GM23338 (cell line): ENCODE results near the gene SHB. TPM values are rescaled to one million over a fixed set of nuclear protein-coding genes. Genes with fewer than 3 reads are reported as not detected.
A peak's percentile ranks its signal among the peaks of the same experiment; 100 is the strongest.

Source experiments
- ATAC-seq: fragments of 200-7000 bp; cut with Tn5 transposase; 3 replicates; pipeline ENCODE4 v1.9.1; 2020
- DNase-seq: peaks from one replicate; pipeline ENCODE4 v3.0.0-alpha.2; 2015; ENCODE audit warnings: low spot score
- H2AFZ ChIP-seq: fragments of 200-600 bp; sonication (generic); 2 replicates; pipeline ENCODE4 v1.8.0; 2016; ENCODE audit warnings: antibody characterized with exemption, mild to moderate bottlenecking, moderate library complexity
- H3F3A ChIP-seq: fragments of 200-600 bp; sonication (generic); replicated peaks from 2 replicates; pipeline ENCODE4 v1.8.0; 2017; ENCODE audit warnings: antibody characterized with exemption, mixed run types, low read depth
- H3K27ac ChIP-seq: fragments of 200-600 bp; sonication (generic); 2 replicates; pipeline ENCODE4 v1.6.1; 2016; ENCODE audit warnings: low read depth
- H3K27me3 ChIP-seq: fragments of 200-600 bp; sonication (generic); 2 replicates; pipeline ENCODE4 v1.8.0; 2016; ENCODE audit warnings: mild to moderate bottlenecking, mixed run types, moderate library complexity; ENCODE audit not compliant: insufficient read depth
- H3K36me3 ChIP-seq: fragments of 200-600 bp; sonication (generic); 2 replicates; pipeline ENCODE4 v1.8.0; 2016; ENCODE audit warnings: mild to moderate bottlenecking; ENCODE audit not compliant: insufficient read depth
- H3K4me1 ChIP-seq: fragments of 200-600 bp; sonication (generic); 2 replicates; pipeline ENCODE4 v1.8.0; 2016; ENCODE audit warnings: mild to moderate bottlenecking, moderate library complexity; ENCODE audit not compliant: insufficient read depth
- H3K4me2 ChIP-seq: fragments of 200-600 bp; sonication (generic); 2 replicates; pipeline ENCODE4 v1.7.1; 2017; ENCODE audit warnings: mixed run types
- H3K4me3 ChIP-seq: fragments of 200-600 bp; sonication (generic); 2 replicates; pipeline ENCODE4 v1.6.1; 2016; ENCODE audit warnings: mixed run types
- H3K79me2 ChIP-seq: fragments of 200-600 bp; sonication (generic); replicated peaks from 2 replicates; pipeline ENCODE4 v1.8.0; 2017; ENCODE audit warnings: mild to moderate bottlenecking; ENCODE audit not compliant: insufficient read depth
- H3K9me2 ChIP-seq: fragments of 200-600 bp; sonication (generic); 2 replicates; pipeline ENCODE4 v1.8.0; 2017; ENCODE audit not compliant: insufficient read depth
- H4K20me1 ChIP-seq: fragments of 200-600 bp; sonication (generic); replicated peaks from 2 replicates; pipeline ENCODE4 v1.8.0; 2017; ENCODE audit warnings: mild to moderate bottlenecking; ENCODE audit not compliant: insufficient read depth
- H3K27ac Mint-ChIP-seq: 2 replicates; pipeline ENCODE4 v1.8.0; 2020; ENCODE audit warnings: inconsistent platforms, mild to moderate bottlenecking, moderate library complexity, mixed read lengths
- H3K27me3 Mint-ChIP-seq: 3 replicates; pipeline ENCODE4 v1.8.0; 2022; ENCODE audit warnings: low read depth, mild to moderate bottlenecking, moderate library complexity, mixed read lengths, inconsistent platforms; ENCODE audit not compliant: insufficient read depth, poor library complexity
- H3K36me3 Mint-ChIP-seq: 3 replicates; pipeline ENCODE4 v1.8.0; 2021; ENCODE audit warnings: low read depth, mild to moderate bottlenecking, inconsistent platforms, moderate library complexity, mixed read lengths
- H3K4me1 Mint-ChIP-seq: 3 replicates; pipeline ENCODE4 v1.8.0; 2020; ENCODE audit warnings: mild to moderate bottlenecking, inconsistent platforms, mixed read lengths
- H3K4me3 Mint-ChIP-seq: 3 replicates; pipeline ENCODE4 v1.8.0; 2021; ENCODE audit warnings: moderate library complexity, mild to moderate bottlenecking, inconsistent platforms, mixed read lengths
- H3K9me3 Mint-ChIP-seq: 3 replicates; pipeline ENCODE4 v1.8.0; 2020; ENCODE audit warnings: moderate library complexity, mild to moderate bottlenecking, inconsistent platforms, mixed read lengths
- CREB1 ChIP-seq: fragments of 250-450 bp; sonication (Bioruptor Pico); IDR thresholded peaks from 2 replicates; pipeline ENCODE4 v1.5.0; 2020; ENCODE audit warnings: low read depth, mild to moderate bottlenecking, moderate library complexity
- EZH2 ChIP-seq: fragments of 200-600 bp; sonication (generic); IDR thresholded peaks from one replicate; pipeline ENCODE4 v1.8.0; 2017; ENCODE audit warnings: antibody characterized with exemption, mild to moderate bottlenecking, low read depth; ENCODE audit not compliant: unreplicated experiment
- EZH2phosphoT487 ChIP-seq: fragments of 200-600 bp; sonication (generic); IDR thresholded peaks from one replicate; pipeline ENCODE4 v1.8.1; 2018; ENCODE audit warnings: antibody characterized with exemption; ENCODE audit not compliant: unreplicated experiment
- JUNB ChIP-seq: IDR thresholded peaks from one replicate; pipeline ENCODE4 v1.6.1; 2016; ENCODE audit warnings: antibody characterized with exemption; ENCODE audit not compliant: unreplicated experiment
- NANOG ChIP-seq: IDR thresholded peaks from 2 replicates; pipeline ENCODE4 v1.6.1; 2016; ENCODE audit warnings: antibody characterized with exemption, borderline replicate concordance
- POLR2AphosphoS5 ChIP-seq: IDR thresholded peaks from 2 replicates; pipeline ENCODE4 v1.6.1; 2016; ENCODE audit warnings: antibody characterized with exemption, low read depth
- STAT1 ChIP-seq: IDR thresholded peaks from one replicate; pipeline ENCODE4 v1.6.1; 2016; ENCODE audit warnings: antibody characterized with exemption; ENCODE audit not compliant: unreplicated experiment
- ZNF114 ChIP-seq: fragments of 250-450 bp; sonication (Bioruptor Pico); IDR thresholded peaks from 2 replicates; pipeline ENCODE4 v1.5.0; 2020; ENCODE audit warnings: mild to moderate bottlenecking, moderate library complexity
- ZNF331 ChIP-seq: fragments of 250-450 bp; sonication (Bioruptor Pico); IDR thresholded peaks from 2 replicates; pipeline ENCODE4 v1.5.0; 2020; ENCODE audit warnings: low read depth, mild to moderate bottlenecking, moderate library complexity
- polyA plus RNA-seq: library from polyadenylated mRNA; unstranded; fragments of >200 nt; fragmentation: Nextera tagmentation; extraction: Ambion mirVana; gene quantifications from 2 replicates; pipeline ENCODE4 v1.2.1, GENCODE V29; 2016
- total RNA-seq: library from RNA; depleted of rRNA; stranded (reverse); fragments of >200 nt; shearing (Covaris generic); gene quantifications from 2 replicates; pipeline ENCODE4 v1.2.3, GENCODE V29; 2014
- TF ChIP-seq, protein P1 (sequence below), 2 experiments: fragments of 200-600 bp in 1 of 2; sonication (generic) in 1 of 2; conservative IDR thresholded peaks; 2 replicates each; pipeline versions ENCODE4 v1.5.1 to v1.6.1; 2016 to 2017; ENCODE audit warnings: antibody characterized with exemption in 2 of 2, low read depth in 2 of 2, mild to moderate bottlenecking in 2 of 2, moderate library complexity in 1 of 2
- TF ChIP-seq, protein P2 (sequence below): fragments of 250-450 bp; sonication (Bioruptor Pico); IDR thresholded peaks from 2 replicates; pipeline ENCODE4 v1.5.0; 2020; ENCODE audit warnings: mild to moderate bottlenecking, moderate library complexity
- TF ChIP-seq, protein P3 (sequence below): IDR thresholded peaks from one replicate; pipeline ENCODE4 v1.6.1; 2018; ENCODE audit warnings: antibody characterized with exemption; ENCODE audit not compliant: unreplicated experiment
- TF ChIP-seq, protein P4 (sequence below): IDR thresholded peaks from 2 replicates; pipeline ENCODE4 v1.6.1; 2016; ENCODE audit warnings: antibody characterized with exemption

The SHB gene
- total and polyA plus RNA-seq, 2 experiments from 2014 or later, result 1.5 to 14.0 TPM

DNA sequence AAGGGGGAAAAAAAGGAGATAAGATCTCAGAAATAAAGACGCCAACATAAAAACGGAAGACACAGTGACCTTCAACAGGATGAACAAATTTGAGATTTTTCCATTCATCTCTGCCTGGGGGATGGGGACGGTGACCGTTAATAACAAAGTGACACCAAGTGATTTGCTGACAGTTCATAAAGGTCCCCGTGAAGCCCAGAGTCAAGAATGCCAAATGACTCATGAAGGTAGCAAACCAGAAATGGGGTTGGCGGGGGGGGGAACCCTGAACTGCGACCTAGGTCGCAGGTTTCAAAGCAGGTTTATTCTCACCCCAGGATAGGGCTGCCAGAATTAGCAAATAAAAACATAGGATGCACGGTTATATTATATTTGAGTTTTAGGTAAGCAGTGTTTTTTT lies 21.1 kb upstream of the SHB start:
- Histone ChIP-seq H3K36me3 (no peaks in the 10 kb centered on the region), H3K4me2 (peak overlapping the region; percentile 43; the same call in 1 of the 2 replicates), H3K27me3 (no peaks in the 10 kb centered on the region), H3F3A (no peaks in the 10 kb centered on the region), H3K9me2 (no peaks in the 10 kb centered on the region), H3K27ac (no peak overlapping the region), H3K4me3 (no peak overlapping the region), H2AFZ (peak overlapping the region; percentile 74; the same call in 1 of the 2 replicates), H3K4me1 (peaks cover 13% of the 10 kb centered on the region; the same call in 1 of the 2 replicates), H4K20me1 (no peaks in the 10 kb centered on the region), H3K79me2 (no peaks in the 10 kb centered on the region)
- no peak for ATAC-seq
- no peak for DNase-seq
- no peaks in the 10 kb centered on the region for H3K36me3 Mint-ChIP-seq
- H3K27me3 Mint-ChIP-seq, result peaks cover 9% of the 10 kb centered on the region
- no peak overlapping the region for H3K4me3 Mint-ChIP-seq
- H3K9me3 Mint-ChIP-seq, result no peaks in the 10 kb centered on the region
- peaks cover 31% of the 10 kb centered on the region for H3K4me1 Mint-ChIP-seq
- TF ChIP-seq, protein P1, sequence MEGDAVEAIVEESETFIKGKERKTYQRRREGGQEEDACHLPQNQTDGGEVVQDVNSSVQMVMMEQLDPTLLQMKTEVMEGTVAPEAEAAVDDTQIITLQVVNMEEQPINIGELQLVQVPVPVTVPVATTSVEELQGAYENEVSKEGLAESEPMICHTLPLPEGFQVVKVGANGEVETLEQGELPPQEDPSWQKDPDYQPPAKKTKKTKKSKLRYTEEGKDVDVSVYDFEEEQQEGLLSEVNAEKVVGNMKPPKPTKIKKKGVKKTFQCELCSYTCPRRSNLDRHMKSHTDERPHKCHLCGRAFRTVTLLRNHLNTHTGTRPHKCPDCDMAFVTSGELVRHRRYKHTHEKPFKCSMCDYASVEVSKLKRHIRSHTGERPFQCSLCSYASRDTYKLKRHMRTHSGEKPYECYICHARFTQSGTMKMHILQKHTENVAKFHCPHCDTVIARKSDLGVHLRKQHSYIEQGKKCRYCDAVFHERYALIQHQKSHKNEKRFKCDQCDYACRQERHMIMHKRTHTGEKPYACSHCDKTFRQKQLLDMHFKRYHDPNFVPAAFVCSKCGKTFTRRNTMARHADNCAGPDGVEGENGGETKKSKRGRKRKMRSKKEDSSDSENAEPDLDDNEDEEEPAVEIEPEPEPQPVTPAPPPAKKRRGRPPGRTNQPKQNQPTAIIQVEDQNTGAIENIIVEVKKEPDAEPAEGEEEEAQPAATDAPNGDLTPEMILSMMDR (conservative IDR thresholded peaks at IDR 0.05; ENCODE audit: low read depth in 2 of 2), result no peak
- TF ChIP-seq CREB1 (CRISPR knock-in tag) (no peak), EZH2phosphoT487 (no peak), NANOG (no peak), ZNF114 (CRISPR knock-in tag) (no peak), STAT1 (no peak), JUNB (no peak), ZNF331 (CRISPR knock-in tag) (no peak), POLR2AphosphoS5 (no peak), EZH2 (no peak)
- TF ChIP-seq, protein P2, sequence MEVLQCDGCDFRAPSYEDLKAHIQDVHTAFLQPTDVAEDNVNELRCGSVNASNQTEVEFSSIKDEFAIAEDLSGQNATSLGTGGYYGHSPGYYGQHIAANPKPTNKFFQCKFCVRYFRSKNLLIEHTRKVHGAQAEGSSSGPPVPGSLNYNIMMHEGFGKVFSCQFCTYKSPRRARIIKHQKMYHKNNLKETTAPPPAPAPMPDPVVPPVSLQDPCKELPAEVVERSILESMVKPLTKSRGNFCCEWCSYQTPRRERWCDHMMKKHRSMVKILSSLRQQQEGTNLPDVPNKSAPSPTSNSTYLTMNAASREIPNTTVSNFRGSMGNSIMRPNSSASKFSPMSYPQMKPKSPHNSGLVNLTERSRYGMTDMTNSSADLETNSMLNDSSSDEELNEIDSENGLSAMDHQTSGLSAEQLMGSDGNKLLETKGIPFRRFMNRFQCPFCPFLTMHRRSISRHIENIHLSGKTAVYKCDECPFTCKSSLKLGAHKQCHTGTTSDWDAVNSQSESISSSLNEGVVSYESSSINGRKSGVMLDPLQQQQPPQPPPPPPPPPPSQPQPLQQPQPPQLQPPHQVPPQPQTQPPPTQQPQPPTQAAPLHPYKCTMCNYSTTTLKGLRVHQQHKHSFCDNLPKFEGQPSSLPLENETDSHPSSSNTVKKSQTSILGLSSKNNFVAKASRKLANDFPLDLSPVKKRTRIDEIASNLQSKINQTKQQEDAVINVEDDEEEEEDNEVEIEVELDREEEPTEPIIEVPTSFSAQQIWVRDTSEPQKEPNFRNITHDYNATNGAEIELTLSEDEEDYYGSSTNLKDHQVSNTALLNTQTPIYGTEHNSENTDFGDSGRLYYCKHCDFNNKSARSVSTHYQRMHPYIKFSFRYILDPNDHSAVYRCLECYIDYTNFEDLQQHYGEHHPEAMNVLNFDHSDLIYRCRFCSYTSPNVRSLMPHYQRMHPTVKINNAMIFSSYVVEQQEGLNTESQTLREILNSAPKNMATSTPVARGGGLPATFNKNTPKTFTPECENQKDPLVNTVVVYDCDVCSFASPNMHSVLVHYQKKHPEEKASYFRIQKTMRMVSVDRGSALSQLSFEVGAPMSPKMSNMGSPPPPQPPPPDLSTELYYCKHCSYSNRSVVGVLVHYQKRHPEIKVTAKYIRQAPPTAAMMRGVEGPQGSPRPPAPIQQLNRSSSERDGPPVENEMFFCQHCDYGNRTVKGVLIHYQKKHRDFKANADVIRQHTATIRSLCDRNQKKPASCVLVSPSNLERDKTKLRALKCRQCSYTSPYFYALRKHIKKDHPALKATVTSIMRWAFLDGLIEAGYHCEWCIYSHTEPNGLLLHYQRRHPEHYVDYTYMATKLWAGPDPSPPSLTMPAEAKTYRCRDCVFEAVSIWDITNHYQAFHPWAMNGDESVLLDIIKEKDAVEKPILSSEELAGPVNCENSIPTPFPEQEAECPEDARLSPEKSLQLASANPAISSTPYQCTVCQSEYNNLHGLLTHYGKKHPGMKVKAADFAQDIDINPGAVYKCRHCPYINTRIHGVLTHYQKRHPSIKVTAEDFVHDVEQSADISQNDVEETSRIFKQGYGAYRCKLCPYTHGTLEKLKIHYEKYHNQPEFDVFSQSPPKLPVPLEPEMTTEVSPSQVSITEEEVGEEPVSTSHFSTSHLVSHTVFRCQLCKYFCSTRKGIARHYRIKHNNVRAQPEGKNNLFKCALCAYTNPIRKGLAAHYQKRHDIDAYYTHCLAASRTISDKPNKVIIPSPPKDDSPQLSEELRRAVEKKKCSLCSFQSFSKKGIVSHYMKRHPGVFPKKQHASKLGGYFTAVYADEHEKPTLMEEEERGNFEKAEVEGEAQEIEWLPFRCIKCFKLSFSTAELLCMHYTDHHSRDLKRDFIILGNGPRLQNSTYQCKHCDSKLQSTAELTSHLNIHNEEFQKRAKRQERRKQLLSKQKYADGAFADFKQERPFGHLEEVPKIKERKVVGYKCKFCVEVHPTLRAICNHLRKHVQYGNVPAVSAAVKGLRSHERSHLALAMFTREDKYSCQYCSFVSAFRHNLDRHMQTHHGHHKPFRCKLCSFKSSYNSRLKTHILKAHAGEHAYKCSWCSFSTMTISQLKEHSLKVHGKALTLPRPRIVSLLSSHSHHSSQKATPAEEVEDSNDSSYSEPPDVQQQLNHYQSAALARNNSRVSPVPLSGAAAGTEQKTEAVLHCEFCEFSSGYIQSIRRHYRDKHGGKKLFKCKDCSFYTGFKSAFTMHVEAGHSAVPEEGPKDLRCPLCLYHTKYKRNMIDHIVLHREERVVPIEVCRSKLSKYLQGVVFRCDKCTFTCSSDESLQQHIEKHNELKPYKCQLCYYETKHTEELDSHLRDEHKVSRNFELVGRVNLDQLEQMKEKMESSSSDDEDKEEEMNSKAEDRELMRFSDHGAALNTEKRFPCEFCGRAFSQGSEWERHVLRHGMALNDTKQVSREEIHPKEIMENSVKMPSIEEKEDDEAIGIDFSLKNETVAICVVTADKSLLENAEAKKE (CRISPR knock-in tag), result no peak
- TF ChIP-seq, protein P3, sequence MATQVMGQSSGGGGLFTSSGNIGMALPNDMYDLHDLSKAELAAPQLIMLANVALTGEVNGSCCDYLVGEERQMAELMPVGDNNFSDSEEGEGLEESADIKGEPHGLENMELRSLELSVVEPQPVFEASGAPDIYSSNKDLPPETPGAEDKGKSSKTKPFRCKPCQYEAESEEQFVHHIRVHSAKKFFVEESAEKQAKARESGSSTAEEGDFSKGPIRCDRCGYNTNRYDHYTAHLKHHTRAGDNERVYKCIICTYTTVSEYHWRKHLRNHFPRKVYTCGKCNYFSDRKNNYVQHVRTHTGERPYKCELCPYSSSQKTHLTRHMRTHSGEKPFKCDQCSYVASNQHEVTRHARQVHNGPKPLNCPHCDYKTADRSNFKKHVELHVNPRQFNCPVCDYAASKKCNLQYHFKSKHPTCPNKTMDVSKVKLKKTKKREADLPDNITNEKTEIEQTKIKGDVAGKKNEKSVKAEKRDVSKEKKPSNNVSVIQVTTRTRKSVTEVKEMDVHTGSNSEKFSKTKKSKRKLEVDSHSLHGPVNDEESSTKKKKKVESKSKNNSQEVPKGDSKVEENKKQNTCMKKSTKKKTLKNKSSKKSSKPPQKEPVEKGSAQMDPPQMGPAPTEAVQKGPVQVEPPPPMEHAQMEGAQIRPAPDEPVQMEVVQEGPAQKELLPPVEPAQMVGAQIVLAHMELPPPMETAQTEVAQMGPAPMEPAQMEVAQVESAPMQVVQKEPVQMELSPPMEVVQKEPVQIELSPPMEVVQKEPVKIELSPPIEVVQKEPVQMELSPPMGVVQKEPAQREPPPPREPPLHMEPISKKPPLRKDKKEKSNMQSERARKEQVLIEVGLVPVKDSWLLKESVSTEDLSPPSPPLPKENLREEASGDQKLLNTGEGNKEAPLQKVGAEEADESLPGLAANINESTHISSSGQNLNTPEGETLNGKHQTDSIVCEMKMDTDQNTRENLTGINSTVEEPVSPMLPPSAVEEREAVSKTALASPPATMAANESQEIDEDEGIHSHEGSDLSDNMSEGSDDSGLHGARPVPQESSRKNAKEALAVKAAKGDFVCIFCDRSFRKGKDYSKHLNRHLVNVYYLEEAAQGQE, result no peak
- TF ChIP-seq, protein P4, sequence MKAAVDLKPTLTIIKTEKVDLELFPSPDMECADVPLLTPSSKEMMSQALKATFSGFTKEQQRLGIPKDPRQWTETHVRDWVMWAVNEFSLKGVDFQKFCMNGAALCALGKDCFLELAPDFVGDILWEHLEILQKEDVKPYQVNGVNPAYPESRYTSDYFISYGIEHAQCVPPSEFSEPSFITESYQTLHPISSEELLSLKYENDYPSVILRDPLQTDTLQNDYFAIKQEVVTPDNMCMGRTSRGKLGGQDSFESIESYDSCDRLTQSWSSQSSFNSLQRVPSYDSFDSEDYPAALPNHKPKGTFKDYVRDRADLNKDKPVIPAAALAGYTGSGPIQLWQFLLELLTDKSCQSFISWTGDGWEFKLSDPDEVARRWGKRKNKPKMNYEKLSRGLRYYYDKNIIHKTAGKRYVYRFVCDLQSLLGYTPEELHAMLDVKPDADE, result no peak
- no peak overlapping the region for H3K27ac Mint-ChIP-seq
